Measurements from ENCODE around the gene LYPD6B. TPM values are rescaled to one million over a fixed set of nuclear protein-coding genes. Genes with fewer than 3 reads are reported as not detected.

Gene LYPD6B
- total and polyA plus RNA-seq, 10 of the 15 experiments (the other 5 are each of a cell fraction or from before 2014, with no cell fraction given), result 1.0 to 6.6 (median 4.0) TPM

GRCh38 chr2:149134335-149134923 is 95.9 kb downstream of the LYPD6B start (continued):
- TF ChIP-seq, protein P1, sequence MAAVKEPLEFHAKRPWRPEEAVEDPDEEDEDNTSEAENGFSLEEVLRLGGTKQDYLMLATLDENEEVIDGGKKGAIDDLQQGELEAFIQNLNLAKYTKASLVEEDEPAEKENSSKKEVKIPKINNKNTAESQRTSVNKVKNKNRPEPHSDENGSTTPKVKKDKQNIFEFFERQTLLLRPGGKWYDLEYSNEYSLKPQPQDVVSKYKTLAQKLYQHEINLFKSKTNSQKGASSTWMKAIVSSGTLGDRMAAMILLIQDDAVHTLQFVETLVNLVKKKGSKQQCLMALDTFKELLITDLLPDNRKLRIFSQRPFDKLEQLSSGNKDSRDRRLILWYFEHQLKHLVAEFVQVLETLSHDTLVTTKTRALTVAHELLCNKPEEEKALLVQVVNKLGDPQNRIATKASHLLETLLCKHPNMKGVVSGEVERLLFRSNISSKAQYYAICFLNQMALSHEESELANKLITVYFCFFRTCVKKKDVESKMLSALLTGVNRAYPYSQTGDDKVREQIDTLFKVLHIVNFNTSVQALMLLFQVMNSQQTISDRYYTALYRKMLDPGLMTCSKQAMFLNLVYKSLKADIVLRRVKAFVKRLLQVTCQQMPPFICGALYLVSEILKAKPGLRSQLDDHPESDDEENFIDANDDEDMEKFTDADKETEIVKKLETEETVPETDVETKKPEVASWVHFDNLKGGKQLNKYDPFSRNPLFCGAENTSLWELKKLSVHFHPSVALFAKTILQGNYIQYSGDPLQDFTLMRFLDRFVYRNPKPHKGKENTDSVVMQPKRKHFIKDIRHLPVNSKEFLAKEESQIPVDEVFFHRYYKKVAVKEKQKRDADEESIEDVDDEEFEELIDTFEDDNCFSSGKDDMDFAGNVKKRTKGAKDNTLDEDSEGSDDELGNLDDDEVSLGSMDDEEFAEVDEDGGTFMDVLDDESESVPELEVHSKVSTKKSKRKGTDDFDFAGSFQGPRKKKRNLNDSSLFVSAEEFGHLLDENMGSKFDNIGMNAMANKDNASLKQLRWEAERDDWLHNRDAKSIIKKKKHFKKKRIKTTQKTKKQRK (IDR thresholded peaks at IDR 0.05; ENCODE audit: low read depth, low read length), result no peak
- TF ChIP-seq, protein P2, sequence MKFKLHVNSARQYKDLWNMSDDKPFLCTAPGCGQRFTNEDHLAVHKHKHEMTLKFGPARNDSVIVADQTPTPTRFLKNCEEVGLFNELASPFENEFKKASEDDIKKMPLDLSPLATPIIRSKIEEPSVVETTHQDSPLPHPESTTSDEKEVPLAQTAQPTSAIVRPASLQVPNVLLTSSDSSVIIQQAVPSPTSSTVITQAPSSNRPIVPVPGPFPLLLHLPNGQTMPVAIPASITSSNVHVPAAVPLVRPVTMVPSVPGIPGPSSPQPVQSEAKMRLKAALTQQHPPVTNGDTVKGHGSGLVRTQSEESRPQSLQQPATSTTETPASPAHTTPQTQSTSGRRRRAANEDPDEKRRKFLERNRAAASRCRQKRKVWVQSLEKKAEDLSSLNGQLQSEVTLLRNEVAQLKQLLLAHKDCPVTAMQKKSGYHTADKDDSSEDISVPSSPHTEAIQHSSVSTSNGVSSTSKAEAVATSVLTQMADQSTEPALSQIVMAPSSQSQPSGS (IDR thresholded peaks at IDR 0.05; ENCODE audit: low read length), result no peak
- TF ChIP-seq PAX5 (IDR thresholded peaks at IDR 0.05; ENCODE audit: borderline replicate concordance, low read depth, low read length) (no peak), STAT1 (conservative IDR thresholded peaks at IDR 0.05) (no peak), PKNOX1 (IDR thresholded peaks at IDR 0.05) (no peak), BMI1 (IDR thresholded peaks at IDR 0.05; ENCODE audit: borderline replicate concordance) (no peak), ESRRA (IDR thresholded peaks at IDR 0.05; ENCODE audit: low read length) (no peak)
